ENCODE data around the gene SOX9.

SOX9 gene

DNA sequence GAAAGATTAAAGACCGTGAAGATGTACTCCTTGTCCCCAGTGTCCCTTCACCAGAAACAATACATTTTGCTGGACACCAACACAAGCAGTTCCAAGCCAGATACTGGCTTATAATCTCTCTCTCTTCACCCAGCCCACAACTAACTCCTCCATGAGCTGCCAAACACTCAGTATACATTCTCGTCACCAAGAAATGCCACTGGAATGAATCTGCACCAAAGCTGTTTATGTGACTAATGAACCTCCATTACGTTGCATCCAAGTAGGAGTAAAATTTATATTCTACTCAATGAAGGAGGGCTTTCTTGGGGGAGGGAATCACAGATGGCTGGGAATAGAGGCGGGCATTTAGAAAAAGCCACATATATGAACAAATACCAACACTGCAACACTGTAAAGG, 20.9 kb upstream of the SOX9 start:
- TF ChIP-seq POLR2AphosphoS5 (IDR thresholded peaks at IDR 0.05; ENCODE audit: low read depth, low read length) (no peak), FOXP2 (optimal IDR thresholded peaks at IDR 0.05; ENCODE audit: borderline replicate concordance, extremely low read depth, extremely low read length, insufficient read depth) (no peak), TAF1 (IDR thresholded peaks at IDR 0.05; ENCODE audit: borderline replicate concordance, insufficient read depth, low read length) (no peak), SIN3A (IDR thresholded peaks at IDR 0.05; ENCODE audit: borderline replicate concordance, insufficient read depth, low read length) (no peak)
- TF ChIP-seq, protein P1, sequence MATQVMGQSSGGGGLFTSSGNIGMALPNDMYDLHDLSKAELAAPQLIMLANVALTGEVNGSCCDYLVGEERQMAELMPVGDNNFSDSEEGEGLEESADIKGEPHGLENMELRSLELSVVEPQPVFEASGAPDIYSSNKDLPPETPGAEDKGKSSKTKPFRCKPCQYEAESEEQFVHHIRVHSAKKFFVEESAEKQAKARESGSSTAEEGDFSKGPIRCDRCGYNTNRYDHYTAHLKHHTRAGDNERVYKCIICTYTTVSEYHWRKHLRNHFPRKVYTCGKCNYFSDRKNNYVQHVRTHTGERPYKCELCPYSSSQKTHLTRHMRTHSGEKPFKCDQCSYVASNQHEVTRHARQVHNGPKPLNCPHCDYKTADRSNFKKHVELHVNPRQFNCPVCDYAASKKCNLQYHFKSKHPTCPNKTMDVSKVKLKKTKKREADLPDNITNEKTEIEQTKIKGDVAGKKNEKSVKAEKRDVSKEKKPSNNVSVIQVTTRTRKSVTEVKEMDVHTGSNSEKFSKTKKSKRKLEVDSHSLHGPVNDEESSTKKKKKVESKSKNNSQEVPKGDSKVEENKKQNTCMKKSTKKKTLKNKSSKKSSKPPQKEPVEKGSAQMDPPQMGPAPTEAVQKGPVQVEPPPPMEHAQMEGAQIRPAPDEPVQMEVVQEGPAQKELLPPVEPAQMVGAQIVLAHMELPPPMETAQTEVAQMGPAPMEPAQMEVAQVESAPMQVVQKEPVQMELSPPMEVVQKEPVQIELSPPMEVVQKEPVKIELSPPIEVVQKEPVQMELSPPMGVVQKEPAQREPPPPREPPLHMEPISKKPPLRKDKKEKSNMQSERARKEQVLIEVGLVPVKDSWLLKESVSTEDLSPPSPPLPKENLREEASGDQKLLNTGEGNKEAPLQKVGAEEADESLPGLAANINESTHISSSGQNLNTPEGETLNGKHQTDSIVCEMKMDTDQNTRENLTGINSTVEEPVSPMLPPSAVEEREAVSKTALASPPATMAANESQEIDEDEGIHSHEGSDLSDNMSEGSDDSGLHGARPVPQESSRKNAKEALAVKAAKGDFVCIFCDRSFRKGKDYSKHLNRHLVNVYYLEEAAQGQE (IDR thresholded peaks at IDR 0.05; ENCODE audit: insufficient read depth in 1 of 2, low read depth in 2 of 2, low read length in 2 of 2): no peak

DNA sequence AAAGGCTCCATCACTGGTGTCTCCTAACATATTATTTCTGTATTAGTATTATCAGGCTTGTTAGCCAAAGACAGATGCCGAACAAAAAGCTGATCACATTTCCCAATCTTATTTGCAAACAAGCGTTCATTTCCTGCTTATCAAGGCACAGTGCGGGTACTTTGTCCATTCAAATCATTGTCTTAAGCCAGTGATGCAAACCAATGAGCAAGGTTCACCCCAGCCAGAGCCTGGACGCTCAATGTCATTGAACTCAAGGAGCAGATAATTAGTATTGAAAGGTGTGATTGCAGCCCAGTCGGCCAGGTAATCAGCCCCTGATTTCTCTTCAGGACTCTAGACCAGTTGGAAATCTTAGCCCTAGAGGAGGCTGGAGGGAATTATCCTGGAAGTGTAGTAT, 20.4 kb upstream of the SOX9 start:
- no peak for TF ChIP-seq FOXP2 (optimal IDR thresholded peaks at IDR 0.05; ENCODE audit: borderline replicate concordance, extremely low read depth, extremely low read length, insufficient read depth)
- TF ChIP-seq, protein P1 (IDR thresholded peaks at IDR 0.05; ENCODE audit: insufficient read depth in 1 of 2, low read depth in 2 of 2, low read length in 2 of 2): no peak
- no peak for TF ChIP-seq POLR2AphosphoS5 (IDR thresholded peaks at IDR 0.05; ENCODE audit: low read depth, low read length)
- TF ChIP-seq TAF1 (IDR thresholded peaks at IDR 0.05; ENCODE audit: borderline replicate concordance, insufficient read depth, low read length): no peak
- TF ChIP-seq SIN3A (IDR thresholded peaks at IDR 0.05; ENCODE audit: borderline replicate concordance, insufficient read depth, low read length): no peak

DNA sequence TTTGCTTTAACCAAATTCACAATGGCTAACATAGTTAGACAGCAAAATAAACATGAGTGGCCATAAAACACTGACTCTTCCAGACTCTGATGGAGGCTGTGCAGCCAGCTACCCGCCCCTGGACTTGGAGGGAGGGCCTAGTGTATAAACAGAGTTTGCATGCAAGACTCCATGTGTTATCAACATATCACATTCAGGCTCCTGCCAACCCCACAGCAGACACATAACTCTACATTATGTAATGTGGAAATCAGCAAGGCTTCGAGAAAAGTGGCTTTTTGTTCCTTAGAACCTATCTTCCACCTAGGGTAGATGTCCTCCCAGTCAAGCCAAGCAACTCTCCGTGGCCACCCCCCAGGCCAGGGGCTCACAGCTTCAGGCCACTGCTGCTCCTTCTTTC, 19.3 kb upstream of the SOX9 start:
- no peak for TF ChIP-seq SIN3A (IDR thresholded peaks at IDR 0.05; ENCODE audit: borderline replicate concordance, insufficient read depth, low read length)
- TF ChIP-seq TAF1 (IDR thresholded peaks at IDR 0.05; ENCODE audit: borderline replicate concordance, insufficient read depth, low read length): no peak
- TF ChIP-seq FOXP2 (optimal IDR thresholded peaks at IDR 0.05; ENCODE audit: borderline replicate concordance, extremely low read depth, extremely low read length, insufficient read depth): no peak
- TF ChIP-seq POLR2AphosphoS5 (IDR thresholded peaks at IDR 0.05; ENCODE audit: low read depth, low read length): no peak
- TF ChIP-seq, protein P1 (IDR thresholded peaks at IDR 0.05; ENCODE audit: insufficient read depth in 1 of 2, low read depth in 2 of 2, low read length in 2 of 2): no peak

DNA sequence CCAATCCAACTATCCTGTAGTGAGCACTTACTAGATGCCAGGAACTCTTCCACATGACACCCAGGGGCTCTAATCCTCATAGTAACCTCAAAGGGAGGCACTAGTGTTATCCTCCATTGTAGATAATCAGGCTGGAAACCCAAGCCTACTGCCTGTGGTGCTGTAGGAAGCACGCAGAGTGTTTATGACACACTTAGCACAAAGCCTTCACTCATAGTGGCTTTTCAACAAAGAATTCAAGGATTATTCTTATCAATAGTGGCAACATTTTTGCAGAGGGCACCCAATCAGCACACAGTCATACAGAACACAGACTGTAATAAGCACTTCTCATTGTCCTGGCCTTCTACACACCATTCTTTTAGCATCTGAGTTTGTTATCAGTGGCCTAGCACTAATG, 18.5 kb upstream of the SOX9 start:
- TF ChIP-seq FOXP2 (optimal IDR thresholded peaks at IDR 0.05; ENCODE audit: borderline replicate concordance, extremely low read depth, extremely low read length, insufficient read depth) (no peak), POLR2AphosphoS5 (IDR thresholded peaks at IDR 0.05; ENCODE audit: low read depth, low read length) (no peak), SIN3A (IDR thresholded peaks at IDR 0.05; ENCODE audit: borderline replicate concordance, insufficient read depth, low read length) (no peak), TAF1 (IDR thresholded peaks at IDR 0.05; ENCODE audit: borderline replicate concordance, insufficient read depth, low read length) (no peak)
- TF ChIP-seq, protein P1 (IDR thresholded peaks at IDR 0.05; ENCODE audit: insufficient read depth in 1 of 2, low read depth in 2 of 2, low read length in 2 of 2): no peak
